ENCODE measurements around the gene CALHM3.

CALHM3 gene

GRCh38 chr10:103466734-103467133 is 12.3 kb downstream of the CALHM3 start:
- DNase-seq (ENCODE audit: low read depth, low spot score), result no peak
- H3K4me3 ChIP-seq (ENCODE audit: low read depth, low read length), result no peak overlapping the region
- no peak for TF ChIP-seq CTCF (IDR thresholded peaks at IDR 0.05; ENCODE audit: low read depth, low read length)
- in situ Hi-C loops (cut with HindIII; ENCODE audit: low sequenced_read_pairs), result no loop called here

- TF ChIP-seq CTCF (IDR thresholded peaks at IDR 0.05; ENCODE audit: low read depth, low read length), result no peak
- H3K4me3 ChIP-seq (ENCODE audit: low read depth, low read length), result no peak overlapping the region
- in situ Hi-C loops (cut with HindIII; ENCODE audit: low sequenced_read_pairs), result no loop called here
- DNase-seq (ENCODE audit: low read depth, low spot score), result no peak
These were observed 13.4 kb downstream of the CALHM3 start for GRCh38 chr10:103465411-103466179.

GRCh38 chr10:103463499-103463898 is 15.5 kb downstream of the CALHM3 start:
- in situ Hi-C loops (cut with HindIII; ENCODE audit: low sequenced_read_pairs), result no loop called here
- H3K4me3 ChIP-seq (ENCODE audit: low read depth, low read length), result no peak overlapping the region
- DNase-seq (ENCODE audit: low read depth, low spot score), result no peak
- TF ChIP-seq CTCF (IDR thresholded peaks at IDR 0.05; ENCODE audit: low read depth, low read length), result no peak

GRCh38 chr10:103459615-103460014 is 19.4 kb downstream of the CALHM3 start:
- no peak for TF ChIP-seq CTCF (IDR thresholded peaks at IDR 0.05; ENCODE audit: low read depth, low read length)
- in situ Hi-C loops (cut with HindIII; ENCODE audit: low sequenced_read_pairs), result no loop called here
- no peak overlapping the region for H3K4me3 ChIP-seq (ENCODE audit: low read depth, low read length)
- no peak for DNase-seq (ENCODE audit: low read depth, low spot score)

GRCh38 chr10:103458720-103459119 is 20.3 kb downstream of the CALHM3 start, which contains the start of gene CALHM1:
TSS of gene CALHM1 (minus strand) at chr10:103458900. CDS start at chr10:103458751, 149 bp downstream.
- TF ChIP-seq CTCF (IDR thresholded peaks at IDR 0.05; ENCODE audit: low read depth, low read length), result no peak

GRCh38 chr10:103457896-103458583 is 21.0 kb downstream of the CALHM3 start:
- no peak for TF ChIP-seq CTCF (IDR thresholded peaks at IDR 0.05; ENCODE audit: low read depth, low read length)
- DNase-seq (ENCODE audit: low read depth, low spot score), result no peak
- H3K4me3 ChIP-seq (ENCODE audit: low read depth, low read length), result no peak overlapping the region
- in situ Hi-C loops (cut with HindIII; ENCODE audit: low sequenced_read_pairs), result no loop called here

More at GRCh38 chr10:103458720-103459119, 20.3 kb downstream of the CALHM3 start, which contains the start of gene CALHM1:
- DNase-seq (ENCODE audit: low read depth, low spot score), result no peak
- in situ Hi-C loops (cut with HindIII; ENCODE audit: low sequenced_read_pairs), result no loop called here
- H3K4me3 ChIP-seq (ENCODE audit: low read depth, low read length), result no peak within 1 kb of the TSS
